CD14-positive monocyte (primary cell): Measurements from ENCODE around the gene AQP12A. TPM values are rescaled to one million over a fixed set of nuclear protein-coding genes. Genes with fewer than 3 reads are reported as not detected.

Source experiments
- DNase-seq, 3 donors: peaks; one replicate each; pipeline ENCODE4 v3.0.0-alpha.2; 2011 to 2022
- H2AFZ ChIP-seq: 2 replicates; pipeline ENCODE4 v1.6.0; 2012; ENCODE audit warnings: mild to moderate bottlenecking, low read depth, low read length, inconsistent platforms; ENCODE audit not compliant: insufficient read depth, poor library complexity, severe bottlenecking
- H3K27ac ChIP-seq, 2 donors: 1 replicate in 1 of 2; 2 replicates in 1 of 2; pipeline ENCODE4 v1.5.1; 2012 to 2013; ENCODE audit warnings: low read length in 2 of 2, control low read depth in 1 of 2, inconsistent platforms in 1 of 2, low read depth in 1 of 2, mild to moderate bottlenecking in 1 of 2
- H3K27me3 ChIP-seq, 2 donors: one replicate each; pipeline versions ENCODE4 v1.6.0 to v1.6.1; 2011 to 2013; ENCODE audit warnings: low read length in 2 of 2; ENCODE audit not compliant: control insufficient read depth in 2 of 2, insufficient read depth in 2 of 2
- H3K36me3 ChIP-seq, 2 donors: replicated peaks in 1 of 2; 1 replicate in 1 of 2; 2 replicates in 1 of 2; pipeline versions ENCODE4 v1.5.1 to v1.6.1; 2012 to 2013; ENCODE audit warnings: low read length in 2 of 2, control low read depth in 1 of 2, inconsistent platforms in 1 of 2, mild to moderate bottlenecking in 1 of 2; ENCODE audit not compliant: insufficient read depth in 2 of 2, control insufficient read depth in 1 of 2
- H3K4me1 ChIP-seq, 2 donors: 1 replicate in 1 of 2; 2 replicates in 1 of 2; pipeline versions ENCODE4 v1.5.1 to v1.6.1; 2012 to 2013; ENCODE audit warnings: low read length in 2 of 2, control low read depth in 1 of 2, inconsistent platforms in 1 of 2, mild to moderate bottlenecking in 1 of 2, moderate library complexity in 1 of 2; ENCODE audit not compliant: insufficient read depth in 2 of 2, control insufficient read depth in 1 of 2
- H3K4me2 ChIP-seq: replicated peaks from 2 replicates; pipeline ENCODE3; 2012; ENCODE audit warnings: low read length, moderate library complexity, mild to moderate bottlenecking; ENCODE audit not compliant: poor library complexity, severe bottlenecking; ENCODE audit errors: extremely low read depth
- H3K4me3 ChIP-seq, 3 experiments: fragments of 200-600 bp in 1 of 3; sonication (generic) in 1 of 3; replicated peaks in 1 of 3; 1 replicate in 2 of 3; 2 replicates in 1 of 3; pipeline ENCODE4 v1.5.1; 2011 to 2013; ENCODE audit warnings: low read length in 3 of 3, mild to moderate bottlenecking in 3 of 3, control low read depth in 2 of 3, low read depth in 2 of 3, inconsistent platforms in 1 of 3, moderate library complexity in 1 of 3
- H3K79me2 ChIP-seq: 2 replicates; pipeline ENCODE4 v1.6.0; 2012; ENCODE audit warnings: mild to moderate bottlenecking, control low read depth, inconsistent platforms, low read length, moderate library complexity; ENCODE audit not compliant: insufficient read depth
- H3K9ac ChIP-seq: 2 replicates; pipeline ENCODE4 v1.6.0; 2017; ENCODE audit warnings: low read length, mild to moderate bottlenecking; ENCODE audit not compliant: insufficient read depth, poor library complexity, severe bottlenecking
- H3K9me3 ChIP-seq, 2 donors: replicated peaks in 1 of 2; 1 replicate in 1 of 2; 2 replicates in 1 of 2; pipeline versions ENCODE4 v1.5.1 to v1.6.1; 2012 to 2013; ENCODE audit warnings: low read length in 2 of 2, control low read depth in 1 of 2; ENCODE audit not compliant: control insufficient read depth in 1 of 2, insufficient read depth in 1 of 2
- H4K20me1 ChIP-seq: 2 replicates; pipeline ENCODE4 v1.6.0; 2012; ENCODE audit warnings: mild to moderate bottlenecking, low read length, control low read depth, moderate library complexity; ENCODE audit not compliant: insufficient read depth
- H3K27ac Mint-ChIP-seq, 7 donors: one replicate each; pipeline ENCODE4 v1.8.0; 2020; ENCODE audit warnings: mild to moderate bottlenecking in 7 of 7, mixed read lengths in 7 of 7, moderate library complexity in 6 of 7, inconsistent platforms in 2 of 7
- H3K27me3 Mint-ChIP-seq, 3 donors: one replicate each; pipeline ENCODE4 v1.8.0; 2021 to 2022; ENCODE audit warnings: low read depth in 3 of 3, mild to moderate bottlenecking in 3 of 3, mixed read lengths in 3 of 3, moderate library complexity in 3 of 3, inconsistent platforms in 1 of 3
- H3K36me3 Mint-ChIP-seq, 2 donors: one replicate each; pipeline ENCODE4 v1.8.0; 2020; ENCODE audit warnings: mixed read lengths in 2 of 2, inconsistent platforms in 1 of 2, mild to moderate bottlenecking in 1 of 2
- H3K4me1 Mint-ChIP-seq: one replicate; pipeline ENCODE4 v1.8.0; 2020; ENCODE audit warnings: mild to moderate bottlenecking, mixed read lengths
- H3K4me3 Mint-ChIP-seq, 2 donors: one replicate each; pipeline ENCODE4 v1.8.0; 2020; ENCODE audit warnings: mild to moderate bottlenecking in 2 of 2, mixed read lengths in 2 of 2, moderate library complexity in 1 of 2
- H3K9me3 Mint-ChIP-seq, 7 donors: one replicate each; pipeline ENCODE4 v1.8.0; 2020 to 2022; ENCODE audit warnings: mixed read lengths in 7 of 7, mild to moderate bottlenecking in 6 of 7, moderate library complexity in 6 of 7, inconsistent platforms in 2 of 7
- WGBS: methylation state at CpG from one replicate; pipeline ENCODE4 v1.1.5; 2013; ENCODE audit warnings: missing lambda C conversion rate; ENCODE audit not compliant: insufficient coverage; 5-methylcytosine and 5-hydroxymethylcytosine counted together
- intact Hi-C, 2 donors: fragments of 100-400 bp; cut with micrococcal nuclease; formaldehyde crosslinking; loops; one replicate each; pipeline versions ENCODE4 v1.15.0 to v1.15.1; 2023
- polyA plus RNA-seq, 3 donors: library from polyadenylated mRNA; depleted of rRNA in 1 of 3; unstranded in 2 of 3; stranded (reverse) in 1 of 3; fragments of 300-500 nt in 2 of 3; fragments of >200 nt in 1 of 3; fragmentation: Illumina TruSeq in 2 of 3; gene quantifications; 1 replicate in 2 of 3; 2 replicates in 1 of 3; pipeline ENCODE4 v1.2.3, GENCODE V29; 2012 to 2021
- TF ChIP-seq, protein P1 (sequence below): fragments of 200-600 bp; IDR thresholded peaks from one replicate; pipeline ENCODE4 v1.8.0; 2022; ENCODE audit warnings: antibody characterized with exemption, mild to moderate bottlenecking

The AQP12A gene
- polyA plus RNA-seq, 3 donors = not detected

DNA sequence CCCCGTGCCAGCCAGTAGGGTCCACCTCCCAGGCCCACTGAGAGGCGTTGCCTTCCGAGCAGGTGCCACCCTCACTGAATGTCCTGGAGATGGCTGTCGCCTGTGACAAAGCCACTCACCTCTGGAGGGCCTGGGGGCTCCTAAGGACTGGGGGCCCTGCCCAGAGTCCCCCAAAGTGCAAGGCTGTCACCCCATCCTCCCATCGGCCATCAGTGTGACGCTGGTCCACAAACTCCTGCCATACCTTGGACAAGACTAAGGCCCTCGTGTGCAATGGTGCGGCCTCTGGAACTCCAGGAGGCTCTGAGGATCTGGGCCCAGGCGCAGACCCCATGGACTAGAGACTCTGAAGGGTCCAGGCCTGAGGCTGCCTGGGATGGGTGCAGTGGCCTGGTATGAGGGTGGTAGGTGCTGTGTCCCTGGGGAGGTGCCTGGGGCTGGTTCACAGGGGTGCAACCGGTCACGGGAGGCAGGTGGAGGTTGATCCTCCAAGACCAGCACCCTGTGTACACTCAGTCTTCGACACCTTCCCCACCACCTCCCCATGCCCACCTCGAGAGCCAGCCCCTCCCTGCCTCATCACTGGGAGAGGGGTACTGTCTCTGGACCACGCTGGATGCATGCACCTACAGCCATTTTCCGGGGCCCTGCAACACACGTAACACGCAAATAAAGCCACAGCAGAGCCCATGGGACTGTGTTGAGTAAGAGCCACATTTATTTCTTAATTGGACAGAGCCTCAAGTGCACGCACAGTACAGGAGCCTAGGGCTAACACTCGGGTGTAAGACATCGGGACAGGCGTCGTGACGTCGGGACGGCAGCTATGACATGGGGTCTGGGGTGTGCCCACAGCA lies 21.6 kb downstream of the AQP12A start:
- no peaks in the 10 kb centered on the region for H3K79me2 ChIP-seq
- intact Hi-C loops = no loop called here
- no peak overlapping the region for H3K27ac ChIP-seq
- H3K9ac ChIP-seq = no peak overlapping the region
- DNase-seq = no peak
- no peak overlapping the region for H3K4me3 ChIP-seq
- H2AFZ ChIP-seq = no peak overlapping the region
- 92% methylated on average over 22 of the region's 25 CpGs for WGBS
- H3K4me2 ChIP-seq = no peak overlapping the region
- H3K4me3 Mint-ChIP-seq = no peak overlapping the region
- peaks cover 2 to 8% (median 2%) of the 10 kb centered on the region in 3 donors for H3K27me3 Mint-ChIP-seq
- no peaks in the 10 kb centered on the region for H3K27me3 ChIP-seq
- no peaks in the 10 kb centered on the region for H3K36me3 Mint-ChIP-seq
- H3K36me3 ChIP-seq = no peaks in the 10 kb centered on the region
- no peak overlapping the region for H3K27ac Mint-ChIP-seq
- TF ChIP-seq, protein P1, sequence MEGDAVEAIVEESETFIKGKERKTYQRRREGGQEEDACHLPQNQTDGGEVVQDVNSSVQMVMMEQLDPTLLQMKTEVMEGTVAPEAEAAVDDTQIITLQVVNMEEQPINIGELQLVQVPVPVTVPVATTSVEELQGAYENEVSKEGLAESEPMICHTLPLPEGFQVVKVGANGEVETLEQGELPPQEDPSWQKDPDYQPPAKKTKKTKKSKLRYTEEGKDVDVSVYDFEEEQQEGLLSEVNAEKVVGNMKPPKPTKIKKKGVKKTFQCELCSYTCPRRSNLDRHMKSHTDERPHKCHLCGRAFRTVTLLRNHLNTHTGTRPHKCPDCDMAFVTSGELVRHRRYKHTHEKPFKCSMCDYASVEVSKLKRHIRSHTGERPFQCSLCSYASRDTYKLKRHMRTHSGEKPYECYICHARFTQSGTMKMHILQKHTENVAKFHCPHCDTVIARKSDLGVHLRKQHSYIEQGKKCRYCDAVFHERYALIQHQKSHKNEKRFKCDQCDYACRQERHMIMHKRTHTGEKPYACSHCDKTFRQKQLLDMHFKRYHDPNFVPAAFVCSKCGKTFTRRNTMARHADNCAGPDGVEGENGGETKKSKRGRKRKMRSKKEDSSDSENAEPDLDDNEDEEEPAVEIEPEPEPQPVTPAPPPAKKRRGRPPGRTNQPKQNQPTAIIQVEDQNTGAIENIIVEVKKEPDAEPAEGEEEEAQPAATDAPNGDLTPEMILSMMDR = no peak
- no peaks in the 10 kb centered on the region for H3K4me1 Mint-ChIP-seq
- no peaks in the 10 kb centered on the region for H4K20me1 ChIP-seq
- H3K9me3 Mint-ChIP-seq = no peaks in the 10 kb centered on the region
- no peaks in the 10 kb centered on the region for H3K4me1 ChIP-seq
- no peaks in the 10 kb centered on the region for H3K9me3 ChIP-seq

DNA sequence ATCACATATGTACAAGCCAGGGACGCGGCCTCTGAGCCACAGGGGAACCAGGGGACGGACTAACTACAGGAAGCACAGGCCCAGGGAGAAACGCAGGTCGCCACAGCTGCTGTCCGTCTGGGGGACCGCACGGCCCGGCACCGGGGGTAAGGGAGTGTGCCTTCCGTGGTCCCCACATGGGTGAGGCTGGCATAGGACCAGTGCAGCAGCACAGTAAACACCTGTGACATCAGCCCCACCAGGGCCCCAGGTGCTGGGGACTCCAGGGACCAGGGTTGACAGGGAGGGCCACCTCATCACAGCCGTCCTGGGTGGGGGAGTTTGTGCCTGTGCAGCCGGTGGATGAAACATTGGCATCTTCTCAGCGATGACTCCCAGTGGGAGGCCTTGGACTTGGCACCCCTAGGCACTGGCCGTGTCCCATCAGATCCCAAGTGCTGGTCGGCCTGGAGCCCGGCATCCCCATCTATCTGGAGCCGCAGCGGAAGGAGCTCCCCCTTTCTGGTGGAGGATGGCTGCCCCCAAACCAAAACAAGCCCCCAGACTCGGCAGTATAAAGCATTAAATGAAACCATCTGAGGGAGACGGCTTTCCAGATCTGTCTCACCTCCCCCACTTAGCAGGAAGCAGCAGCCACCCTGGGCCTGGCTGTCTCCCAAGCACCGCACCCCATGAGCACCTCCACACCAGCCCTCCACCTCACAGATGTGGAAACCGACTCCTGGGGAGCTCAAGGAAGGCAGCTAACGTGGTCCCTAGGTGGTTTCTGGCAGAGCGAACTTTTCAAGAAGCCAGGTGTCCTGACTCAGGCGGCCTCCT lies 22.5 kb downstream of the AQP12A start:
- no peaks in the 10 kb centered on the region for H3K9me3 Mint-ChIP-seq
- Histone ChIP-seq H3K27ac (no peak overlapping the region), H3K27me3 (no peaks in the 10 kb centered on the region), H3K4me2 (no peak overlapping the region), H3K9me3 (no peaks in the 10 kb centered on the region), H3K9ac (no peak overlapping the region), H3K79me2 (no peaks in the 10 kb centered on the region), H3K4me1 (no peaks in the 10 kb centered on the region), H3K36me3 (no peaks in the 10 kb centered on the region), H4K20me1 (no peaks in the 10 kb centered on the region), H3K4me3 (no peak overlapping the region), H2AFZ (no peak overlapping the region)
- TF ChIP-seq, protein P1 = no peak
- no peaks in the 10 kb centered on the region for H3K4me1 Mint-ChIP-seq
- H3K4me3 Mint-ChIP-seq = no peak overlapping the region
- H3K36me3 Mint-ChIP-seq = no peaks in the 10 kb centered on the region
- no peak overlapping the region for H3K27ac Mint-ChIP-seq
- DNase-seq = no peak
- 81% methylated on average over 15 of the region's 26 CpGs for WGBS
- H3K27me3 Mint-ChIP-seq = peaks cover 1 to 8% (median 2%) of the 10 kb centered on the region in 3 donors
- intact Hi-C loops = no loop called here
